Panc1 (cell line): ENCODE results near the gene RFX7. TPM values are rescaled to one million over a fixed set of nuclear protein-coding genes. Genes with fewer than 3 reads are reported as not detected.

Experiments
- ATAC-seq: fragments of 200-7000 bp; cut with Tn5 transposase; 2 replicates; pipeline ENCODE4 v1.9.1; 2020; ENCODE audit warnings: mild to moderate bottlenecking, moderate library complexity
- BruUV-seq: library from RNA; stranded (reverse); fragments of 400-500 nt; replicated peaks from 2 replicates; lab custom pipeline; 2021; lab: Mats Ljungman, UMichigan
- CTCF ChIA-PET: fragments of 300-600 bp; sonication (Branson Sonifier 250); formaldehyde crosslinking; loops from one replicate; lab custom pipeline; 2022; ENCODE audit warnings: antibody characterized with exemption; lab: Charles Lee
- POLR2A ChIA-PET: fragments of 300-600 bp; sonication (Branson Sonifier 250); formaldehyde crosslinking; loops from one replicate; lab custom pipeline; 2022; ENCODE audit warnings: antibody characterized with exemption; lab: Charles Lee
- DNase-seq: peaks from one replicate; pipeline ENCODE4 v3.0.0-alpha.2; 2010; ENCODE audit warnings: low read depth, low spot score
- H3K27ac ChIP-seq: 2 replicates; pipeline ENCODE4 v1.5.1; 2011; ENCODE audit warnings: mild to moderate bottlenecking, low read length, inconsistent platforms
- H3K27me3 ChIP-seq: fragments of 200-500 bp; sonication (Bioruptor generic); 2 replicates; pipeline ENCODE4 v1.6.0; 2014; ENCODE audit warnings: low read length, inconsistent platforms; ENCODE audit not compliant: control insufficient read depth, insufficient read depth
- H3K36me3 ChIP-seq: fragments of 200-500 bp; sonication (Bioruptor generic); 2 replicates; pipeline ENCODE4 v1.5.1; 2014; ENCODE audit warnings: inconsistent platforms, mild to moderate bottlenecking, low read length, moderate library complexity; ENCODE audit not compliant: control insufficient read depth, insufficient read depth
- H3K4me1 ChIP-seq: 2 replicates; pipeline ENCODE4 v1.5.1; 2011; ENCODE audit warnings: inconsistent platforms, mild to moderate bottlenecking, low read length, moderate library complexity; ENCODE audit not compliant: control insufficient read depth, insufficient read depth
- H3K4me3 ChIP-seq, 2 experiments: 2 replicates each; pipeline ENCODE4 v1.5.1; 2011 to 2012; ENCODE audit warnings: low read depth in 2 of 2, low read length in 2 of 2, mild to moderate bottlenecking in 2 of 2, inconsistent platforms in 1 of 2, moderate library complexity in 1 of 2
- H3K9me3 ChIP-seq: fragments of 200-500 bp; sonication (Bioruptor generic); 2 replicates; pipeline ENCODE4 v1.5.1; 2014; ENCODE audit warnings: low read depth, mild to moderate bottlenecking, inconsistent platforms, low read length, moderate library complexity; ENCODE audit not compliant: control insufficient read depth, insufficient read depth
- POLR2AphosphoS5 ChIP-seq: IDR thresholded peaks from 2 replicates; pipeline ENCODE4 v1.6.1; 2012; ENCODE audit warnings: mild to moderate bottlenecking, low read depth, low read length, moderate library complexity
- SIN3A ChIP-seq: IDR thresholded peaks from 2 replicates; pipeline ENCODE4 v1.6.1; 2012; ENCODE audit warnings: low read depth, mild to moderate bottlenecking, low read length, moderate library complexity, borderline replicate concordance; ENCODE audit not compliant: insufficient read depth
- TCF7L2 ChIP-seq: IDR thresholded peaks from 2 replicates; pipeline ENCODE4 v1.6.1; 2011; ENCODE audit warnings: mild to moderate bottlenecking, low read depth, low read length, inconsistent platforms
- in situ Hi-C: cut with HindIII; loops from 2 replicates; pipeline ENCODE4 v1.10.0; 2016; ENCODE audit warnings: low sequenced_read_pairs, low pct_unique_long_range_greater_than_20kb
- intact Hi-C: fragments of 100-400 bp; cut with micrococcal nuclease; formaldehyde crosslinking; loops from one replicate; pipeline ENCODE4 v1.10.0; 2022; ENCODE audit not compliant: unreplicated experiment
- total RNA-seq: library from RNA; stranded (reverse); gene quantifications from one replicate; pipeline ENCODE4 v1.2.1, GENCODE V29; 2021; ENCODE audit not compliant: unreplicated experiment
- TF ChIP-seq, protein P1 (sequence below), 2 experiments: IDR thresholded peaks; 2 replicates each; pipeline ENCODE4 v1.6.1; 2011 to 2012; ENCODE audit warnings: low read depth in 2 of 2, control low read depth in 1 of 2, low read length in 1 of 2, mild to moderate bottlenecking in 1 of 2, moderate library complexity in 1 of 2; ENCODE audit not compliant: insufficient read depth in 1 of 2
- TF ChIP-seq, protein P2 (sequence below): fragments of 450-650 bp; IDR thresholded peaks from 2 replicates; pipeline ENCODE4 v1.5.1; 2017; ENCODE audit warnings: mild to moderate bottlenecking

RFX7 gene
- total RNA-seq, 1 experiment from 2014 or later: 24.2 TPM

DNA sequence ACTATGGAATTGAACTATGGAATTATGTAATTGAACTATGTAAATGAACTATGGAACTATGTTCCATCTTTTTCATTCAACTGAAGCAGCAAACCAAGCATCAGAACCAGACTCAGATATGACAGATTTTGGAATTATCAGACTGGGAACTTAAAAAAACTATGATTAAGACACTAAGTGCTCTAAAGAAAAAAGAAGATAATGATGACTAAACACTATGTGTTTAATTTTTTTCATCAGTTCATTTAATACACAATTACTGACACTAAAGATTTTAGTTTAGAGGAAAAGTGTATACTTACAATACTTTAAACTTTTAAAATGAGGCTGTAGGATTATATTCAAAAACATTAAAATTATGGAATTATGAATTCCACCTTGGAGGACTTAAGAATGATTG, 15.3 kb downstream of the RFX7 start:
- intact Hi-C loops: no loop called here
- in situ Hi-C loops: no loop called here
- ChIA-PET CTCF (no interaction called here), POLR2A (no interaction called here)
- no TSS peak for BruUV-seq
- no peaks in the 10 kb centered on the region for H3K36me3 ChIP-seq
- H3K27me3 ChIP-seq: no peaks in the 10 kb centered on the region
- H3K27ac ChIP-seq: no peak overlapping the region
- peaks cover 16% of the 10 kb centered on the region; the same call in 1 of the 2 replicates for H3K9me3 ChIP-seq
- DNase-seq (no peak), ATAC-seq (no peak)
- H3K4me1 ChIP-seq: no peaks in the 10 kb centered on the region
- TF ChIP-seq, protein P1, sequence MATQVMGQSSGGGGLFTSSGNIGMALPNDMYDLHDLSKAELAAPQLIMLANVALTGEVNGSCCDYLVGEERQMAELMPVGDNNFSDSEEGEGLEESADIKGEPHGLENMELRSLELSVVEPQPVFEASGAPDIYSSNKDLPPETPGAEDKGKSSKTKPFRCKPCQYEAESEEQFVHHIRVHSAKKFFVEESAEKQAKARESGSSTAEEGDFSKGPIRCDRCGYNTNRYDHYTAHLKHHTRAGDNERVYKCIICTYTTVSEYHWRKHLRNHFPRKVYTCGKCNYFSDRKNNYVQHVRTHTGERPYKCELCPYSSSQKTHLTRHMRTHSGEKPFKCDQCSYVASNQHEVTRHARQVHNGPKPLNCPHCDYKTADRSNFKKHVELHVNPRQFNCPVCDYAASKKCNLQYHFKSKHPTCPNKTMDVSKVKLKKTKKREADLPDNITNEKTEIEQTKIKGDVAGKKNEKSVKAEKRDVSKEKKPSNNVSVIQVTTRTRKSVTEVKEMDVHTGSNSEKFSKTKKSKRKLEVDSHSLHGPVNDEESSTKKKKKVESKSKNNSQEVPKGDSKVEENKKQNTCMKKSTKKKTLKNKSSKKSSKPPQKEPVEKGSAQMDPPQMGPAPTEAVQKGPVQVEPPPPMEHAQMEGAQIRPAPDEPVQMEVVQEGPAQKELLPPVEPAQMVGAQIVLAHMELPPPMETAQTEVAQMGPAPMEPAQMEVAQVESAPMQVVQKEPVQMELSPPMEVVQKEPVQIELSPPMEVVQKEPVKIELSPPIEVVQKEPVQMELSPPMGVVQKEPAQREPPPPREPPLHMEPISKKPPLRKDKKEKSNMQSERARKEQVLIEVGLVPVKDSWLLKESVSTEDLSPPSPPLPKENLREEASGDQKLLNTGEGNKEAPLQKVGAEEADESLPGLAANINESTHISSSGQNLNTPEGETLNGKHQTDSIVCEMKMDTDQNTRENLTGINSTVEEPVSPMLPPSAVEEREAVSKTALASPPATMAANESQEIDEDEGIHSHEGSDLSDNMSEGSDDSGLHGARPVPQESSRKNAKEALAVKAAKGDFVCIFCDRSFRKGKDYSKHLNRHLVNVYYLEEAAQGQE (IDR thresholded peaks at IDR 0.05; ENCODE audit: insufficient read depth in 1 of 2, low read depth in 2 of 2, low read length in 1 of 2): no peak
- TF ChIP-seq SIN3A (no peak), TCF7L2 (no peak), POLR2AphosphoS5 (no peak)
- TF ChIP-seq, protein P2, sequence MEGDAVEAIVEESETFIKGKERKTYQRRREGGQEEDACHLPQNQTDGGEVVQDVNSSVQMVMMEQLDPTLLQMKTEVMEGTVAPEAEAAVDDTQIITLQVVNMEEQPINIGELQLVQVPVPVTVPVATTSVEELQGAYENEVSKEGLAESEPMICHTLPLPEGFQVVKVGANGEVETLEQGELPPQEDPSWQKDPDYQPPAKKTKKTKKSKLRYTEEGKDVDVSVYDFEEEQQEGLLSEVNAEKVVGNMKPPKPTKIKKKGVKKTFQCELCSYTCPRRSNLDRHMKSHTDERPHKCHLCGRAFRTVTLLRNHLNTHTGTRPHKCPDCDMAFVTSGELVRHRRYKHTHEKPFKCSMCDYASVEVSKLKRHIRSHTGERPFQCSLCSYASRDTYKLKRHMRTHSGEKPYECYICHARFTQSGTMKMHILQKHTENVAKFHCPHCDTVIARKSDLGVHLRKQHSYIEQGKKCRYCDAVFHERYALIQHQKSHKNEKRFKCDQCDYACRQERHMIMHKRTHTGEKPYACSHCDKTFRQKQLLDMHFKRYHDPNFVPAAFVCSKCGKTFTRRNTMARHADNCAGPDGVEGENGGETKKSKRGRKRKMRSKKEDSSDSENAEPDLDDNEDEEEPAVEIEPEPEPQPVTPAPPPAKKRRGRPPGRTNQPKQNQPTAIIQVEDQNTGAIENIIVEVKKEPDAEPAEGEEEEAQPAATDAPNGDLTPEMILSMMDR: no peak
- H3K4me3 ChIP-seq: no peak overlapping the region

DNA sequence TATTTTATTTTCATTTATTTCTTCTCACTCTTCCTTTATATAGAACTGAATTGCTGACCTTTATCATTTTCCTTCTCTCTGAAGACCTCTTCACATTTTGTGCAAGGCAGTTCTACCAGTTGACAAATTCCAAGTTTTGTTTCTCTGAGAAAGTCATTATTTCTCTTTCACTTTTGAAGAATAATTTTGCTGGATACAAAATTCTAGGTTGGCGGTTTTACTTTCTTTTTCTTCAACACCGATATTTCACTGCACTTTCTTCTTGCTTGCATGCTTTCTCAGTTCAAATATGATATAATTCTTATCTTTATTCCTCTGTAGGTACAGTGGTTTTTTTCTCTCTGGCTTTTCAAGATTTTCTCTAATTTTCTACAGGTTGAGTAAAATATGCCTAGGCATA, 15.9 kb downstream of the RFX7 start:
- ATAC-seq (no peak), DNase-seq (no peak)
- no peak overlapping the region for H3K4me3 ChIP-seq
- intact Hi-C loops: no loop called here
- in situ Hi-C loops: no loop called here
- no peak overlapping the region for H3K27ac ChIP-seq
- no peaks in the 10 kb centered on the region for H3K4me1 ChIP-seq
- H3K27me3 ChIP-seq: no peaks in the 10 kb centered on the region
- BruUV-seq: no TSS peak
- TF ChIP-seq, protein P2: no peak
- TF ChIP-seq SIN3A (no peak), POLR2AphosphoS5 (no peak), TCF7L2 (no peak)
- TF ChIP-seq, protein P1 (IDR thresholded peaks at IDR 0.05; ENCODE audit: insufficient read depth in 1 of 2, low read depth in 2 of 2, low read length in 1 of 2): no peak
- H3K9me3 ChIP-seq: peaks cover 20% of the 10 kb centered on the region; the same call in 1 of the 2 replicates
- H3K36me3 ChIP-seq: no peaks in the 10 kb centered on the region
- ChIA-PET POLR2A (no interaction called here), CTCF (no interaction called here)
